CD4-positive, CD25-positive, alpha-beta regulatory T cell (primary cell): ENCODE data around the gene DYNLT2. TPM values are rescaled to one million over a fixed set of nuclear protein-coding genes. Genes with fewer than 3 reads are reported as not detected.

Source experiments
- polyA plus RNA-seq, 4 donors: library from polyadenylated mRNA; unstranded; fragments of 300-500 nt; fragmentation: Illumina TruSeq; gene quantifications; one replicate each; pipeline ENCODE4 v1.2.3, GENCODE V29; 2021
- total RNA-seq: library from RNA; stranded (reverse); gene quantifications from one replicate; pipeline ENCODE4 v1.2.3, GENCODE V29; 2022

The DYNLT2 gene
- total and polyA plus RNA-seq, 5 donors from 2014 or later = 0.48 to 3.9 (median 1.1) TPM

Other genes starting within 250 kb of the DYNLT2 start
- 30.7 TPM for gene WDR27, start 49.5 kb downstream of the DYNLT2 start, total RNA-seq
- gene WDR27, start 49.5 kb downstream of the DYNLT2 start, polyA plus RNA-seq = 1 to 10 TPM; 3.7 to 5.6 (median 4.5) TPM
- 18.2 TPM for gene C6orf120, start 49.4 kb downstream of the DYNLT2 start, total RNA-seq
- 10 to 100 TPM in 3 of 4 donors, 1 to 10 TPM in 1; 9.7 to 11.7 (median 11.0) TPM for gene C6orf120, start 49.4 kb downstream of the DYNLT2 start, polyA plus RNA-seq
- gene PHF10, start 27.1 kb downstream of the DYNLT2 start, total RNA-seq = 69.6 TPM
- gene PHF10, start 27.1 kb downstream of the DYNLT2 start, polyA plus RNA-seq = 10 to 100 TPM; 18.6 to 25.9 (median 20.2) TPM
- gene ERMARD, start 50 bp upstream of the DYNLT2 start, total RNA-seq = 27.3 TPM
- gene ERMARD, start 50 bp upstream of the DYNLT2 start, polyA plus RNA-seq = 10 to 100 TPM; 12.4 to 14.4 (median 13.5) TPM